ENCODE results near the gene LPAR6. TPM values are rescaled to one million over a fixed set of nuclear protein-coding genes. Genes with fewer than 3 reads are reported as not detected.

The LPAR6 gene
- total RNA-seq, 1 donor from 2014 or later: 27.2 TPM

DNA sequence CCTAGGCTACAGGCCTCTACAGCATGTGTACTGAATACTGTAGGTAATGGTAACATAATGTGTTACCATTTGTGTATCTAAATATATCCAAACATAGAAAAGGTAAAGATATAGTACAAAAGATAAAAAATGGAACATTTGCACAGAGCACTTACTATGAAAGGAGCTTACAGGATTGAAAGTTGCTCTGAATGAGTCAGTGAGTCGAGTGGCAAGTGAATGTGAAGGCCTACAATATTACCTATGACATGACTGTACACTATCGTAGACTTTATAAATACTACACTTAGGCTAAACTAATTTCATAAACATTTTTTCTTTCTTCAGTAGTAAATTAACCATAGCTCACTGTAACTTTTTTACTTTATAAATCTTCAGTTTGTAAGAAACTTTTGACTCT lies 35.1 kb downstream of the LPAR6 start:
- no peak overlapping the region for H3K4me3 Mint-ChIP-seq (ENCODE audit: low read depth)
- peaks cover 17% of the 10 kb centered on the region for H3K36me3 Mint-ChIP-seq (ENCODE audit: insufficient read depth)

DNA sequence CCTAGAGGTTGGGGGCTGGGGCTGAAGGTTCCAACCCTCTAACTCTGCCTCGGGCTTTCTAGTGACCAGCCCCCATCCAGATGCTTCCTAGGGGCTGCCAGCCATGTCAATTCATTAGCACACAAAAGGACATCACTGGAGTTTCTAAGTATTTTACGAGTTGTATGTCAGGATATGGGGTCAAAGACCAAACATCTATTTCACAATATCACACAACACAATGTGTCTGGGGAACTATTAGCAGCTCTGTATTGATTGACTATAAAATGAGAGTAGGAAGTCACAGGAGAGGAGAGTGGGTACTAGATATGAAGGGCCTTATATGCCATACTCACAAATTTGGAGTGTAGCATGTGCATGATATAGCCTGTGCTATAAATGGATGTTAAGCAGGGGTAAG lies 42.1 kb downstream of the LPAR6 start:
- H3K4me3 Mint-ChIP-seq (ENCODE audit: low read depth): no peak overlapping the region
- H3K27ac Mint-ChIP-seq: no peak overlapping the region
- TF ChIP-seq, protein P1, sequence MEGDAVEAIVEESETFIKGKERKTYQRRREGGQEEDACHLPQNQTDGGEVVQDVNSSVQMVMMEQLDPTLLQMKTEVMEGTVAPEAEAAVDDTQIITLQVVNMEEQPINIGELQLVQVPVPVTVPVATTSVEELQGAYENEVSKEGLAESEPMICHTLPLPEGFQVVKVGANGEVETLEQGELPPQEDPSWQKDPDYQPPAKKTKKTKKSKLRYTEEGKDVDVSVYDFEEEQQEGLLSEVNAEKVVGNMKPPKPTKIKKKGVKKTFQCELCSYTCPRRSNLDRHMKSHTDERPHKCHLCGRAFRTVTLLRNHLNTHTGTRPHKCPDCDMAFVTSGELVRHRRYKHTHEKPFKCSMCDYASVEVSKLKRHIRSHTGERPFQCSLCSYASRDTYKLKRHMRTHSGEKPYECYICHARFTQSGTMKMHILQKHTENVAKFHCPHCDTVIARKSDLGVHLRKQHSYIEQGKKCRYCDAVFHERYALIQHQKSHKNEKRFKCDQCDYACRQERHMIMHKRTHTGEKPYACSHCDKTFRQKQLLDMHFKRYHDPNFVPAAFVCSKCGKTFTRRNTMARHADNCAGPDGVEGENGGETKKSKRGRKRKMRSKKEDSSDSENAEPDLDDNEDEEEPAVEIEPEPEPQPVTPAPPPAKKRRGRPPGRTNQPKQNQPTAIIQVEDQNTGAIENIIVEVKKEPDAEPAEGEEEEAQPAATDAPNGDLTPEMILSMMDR (IDR thresholded peaks at IDR 0.05; ENCODE audit: unreplicated experiment): no peak
- H3K27me3 Mint-ChIP-seq: no peaks in the 10 kb centered on the region
- no peaks in the 10 kb centered on the region for H3K4me1 Mint-ChIP-seq (ENCODE audit: low read depth)
- peaks cover 3% of the 10 kb centered on the region for H3K9me3 Mint-ChIP-seq (ENCODE audit: low read depth)
- no peak for DNase-seq (ENCODE audit: low spot score, unreplicated experiment)
- peaks cover 19% of the 10 kb centered on the region for H3K36me3 Mint-ChIP-seq (ENCODE audit: insufficient read depth)

More for the DNA sequence above, 35.1 kb downstream of the LPAR6 start:
- Mint-ChIP-seq H3K27ac (no peak overlapping the region), H3K4me1 (ENCODE audit: low read depth) (no peaks in the 10 kb centered on the region), H3K27me3 (no peaks in the 10 kb centered on the region), H3K9me3 (ENCODE audit: low read depth) (peaks cover 3% of the 10 kb centered on the region)
- TF ChIP-seq, protein P1 (IDR thresholded peaks at IDR 0.05; ENCODE audit: unreplicated experiment): no peak
- no peak for DNase-seq (ENCODE audit: low spot score, unreplicated experiment)

DNA sequence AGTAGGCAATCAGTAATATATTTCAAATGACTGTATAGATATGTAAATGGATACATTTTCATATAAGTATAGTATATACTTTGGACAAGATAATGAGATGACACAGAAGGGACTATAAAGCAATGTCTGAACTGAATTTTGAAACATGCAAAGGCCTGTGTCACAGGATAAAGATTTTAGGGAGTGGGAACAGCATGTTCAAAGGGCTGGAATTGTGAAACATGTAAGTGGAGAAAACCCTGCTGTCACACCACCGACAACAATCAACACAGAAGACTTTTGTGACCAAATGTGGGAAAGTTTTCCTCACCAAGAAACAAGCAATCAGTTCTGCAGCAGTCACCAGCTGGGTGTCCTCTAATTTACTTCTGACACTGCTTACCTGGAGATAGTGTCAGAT lies 42.9 kb downstream of the LPAR6 start:
- Mint-ChIP-seq H3K4me1 (ENCODE audit: low read depth) (no peaks in the 10 kb centered on the region), H3K36me3 (ENCODE audit: insufficient read depth) (peaks cover 16% of the 10 kb centered on the region), H3K27me3 (no peaks in the 10 kb centered on the region), H3K27ac (no peak overlapping the region), H3K9me3 (ENCODE audit: low read depth) (peaks cover 3% of the 10 kb centered on the region), H3K4me3 (ENCODE audit: low read depth) (no peak overlapping the region)
- TF ChIP-seq, protein P1 (IDR thresholded peaks at IDR 0.05; ENCODE audit: unreplicated experiment): no peak
- DNase-seq (ENCODE audit: low spot score, unreplicated experiment): no peak

Other genes with a start within 250 kb of the LPAR6 start
- gene ITM2B, start 179.9 kb downstream of the LPAR6 start, total RNA-seq: 196 and 207 TPM in 2 replicates
- 34.0 and 34.6 TPM in 2 replicates for gene RB1, start 109.4 kb downstream of the LPAR6 start, total RNA-seq
- 18.2 and 18.9 TPM in 2 replicates for gene RCBTB2, start 120.0 kb upstream of the LPAR6 start, total RNA-seq
- 0.17 and 0.47 TPM in 2 replicates for gene CYSLTR2, start 240.8 kb upstream of the LPAR6 start, total RNA-seq

All from progenitor cell of endocrine pancreas (in vitro differentiated cells).